ENCODE results near the gene POPDC2. TPM values are rescaled to one million over a fixed set of nuclear protein-coding genes. Genes with fewer than 3 reads are reported as not detected.
A peak's percentile ranks its signal among the peaks of the same experiment; 100 is the strongest.

The POPDC2 gene
- total and polyA plus RNA-seq, 10 of the 15 experiments (the other 5 are each of a cell fraction or from before 2014, with no cell fraction given) = 1.8 to 12.7 (median 3.5) TPM

- no peak for TF ChIP-seq TCF7 (IDR thresholded peaks at IDR 0.05; ENCODE audit: borderline replicate concordance)
- TF ChIP-seq YBX1 (IDR thresholded peaks at IDR 0.05) = no peak
- no peak for TF ChIP-seq SREBF1 (IDR thresholded peaks at IDR 0.05; ENCODE audit: low read length)
- no peak for TF ChIP-seq CHD4 (IDR thresholded peaks at IDR 0.05)
- no peak for TF ChIP-seq GABPA (IDR thresholded peaks at IDR 0.05; ENCODE audit: low read depth)
- TF ChIP-seq NBN (IDR thresholded peaks at IDR 0.05) = 0 out of 2 replicates have a peak, but pooled peaks have one; percentile 12
- TF ChIP-seq ELK1 (IDR thresholded peaks at IDR 0.05; ENCODE audit: low read depth, low read length) = no peak
- peak; percentile 48 for TF ChIP-seq SMAD1 (IDR thresholded peaks at IDR 0.05; ENCODE audit: low read depth, partially characterized antibody)
- TF ChIP-seq IKZF2 (IDR thresholded peaks at IDR 0.05) = peak in 1 of 2 experiments; percentile 21; a peak in 2 of 4 replicates
- peak; percentile 25; the same call in 1 of the 2 replicates for TF ChIP-seq BMI1 (IDR thresholded peaks at IDR 0.05; ENCODE audit: borderline replicate concordance)
- no peak for TF ChIP-seq SREBF2 (IDR thresholded peaks at IDR 0.05; ENCODE audit: low read length)
- no peak for TF ChIP-seq MYB (IDR thresholded peaks at IDR 0.05; ENCODE audit: borderline replicate concordance, low read depth, low read length)
- TF ChIP-seq NKRF (conservative IDR thresholded peaks at IDR 0.05) = peak; percentile 31; the same call in 1 of the 2 replicates
- peak; percentile 83 for TF ChIP-seq POLR2AphosphoS5 (IDR thresholded peaks at IDR 0.05; ENCODE audit: low read length)
- TF ChIP-seq RELB (IDR thresholded peaks at IDR 0.05; ENCODE audit: low read depth) = peak; percentile 78
- TF ChIP-seq CREB1 (IDR thresholded peaks at IDR 0.05; ENCODE audit: low read depth) = no peak
- TF ChIP-seq HCFC1 (IDR thresholded peaks at IDR 0.05; ENCODE audit: low read length) = no peak
- TF ChIP-seq GATAD2B (conservative IDR thresholded peaks at IDR 0.05; ENCODE audit: low read depth) = peak; percentile 13; the same call in 1 of the 2 replicates
- TF ChIP-seq USF2 (IDR thresholded peaks at IDR 0.05; ENCODE audit: borderline replicate concordance, low read depth, low read length) = no peak; the same call in 1 of the 2 replicates
- TF ChIP-seq ESRRA (IDR thresholded peaks at IDR 0.05; ENCODE audit: low read length) = no peak
- TF ChIP-seq ZNF274 (IDR thresholded peaks at IDR 0.05; ENCODE audit: insufficient read depth, insufficient read length) = no peak
- no peak for TF ChIP-seq PAX5 (IDR thresholded peaks at IDR 0.05; ENCODE audit: borderline replicate concordance, low read depth, low read length)
- TF ChIP-seq SUZ12 (IDR thresholded peaks at IDR 0.05; ENCODE audit: unreplicated experiment) = no peak
Measured at GRCh38 chr3:119597548-119598288, 62.7 kb downstream of the POPDC2 start, which contains the start of gene PLA1A (continued).
